NCI-H187 (cell line): ENCODE data around the gene ACTN1.

Source experiments
- DNase-seq, 2 experiments: peaks; one replicate each; lab custom pipeline; 2025; lab: John Stamatoyannopoulos, UW

ACTN1 gene

GRCh38 chr14:68951035-68951797 is 27.9 kb downstream of the ACTN1 start:
- DNase-seq, result no peak

- no peak for DNase-seq
Measured at GRCh38 chr14:68950111-68950510, 29.0 kb downstream of the ACTN1 start.

- no peak for DNase-seq
Measured at GRCh38 chr14:68949601-68949965, 29.5 kb downstream of the ACTN1 start.

- no peak for DNase-seq
Measured at GRCh38 chr14:68948686-68949600, 30.2 kb downstream of the ACTN1 start.

- no peak for DNase-seq
Measured at GRCh38 chr14:68947802-68948201, 31.3 kb downstream of the ACTN1 start.

- DNase-seq, result no peak
Measured at GRCh38 chr14:68946489-68946822, 32.6 kb downstream of the ACTN1 start.

- DNase-seq, result peak; percentile 17 to 48
Measured at GRCh38 chr14:68945585-68946488, 33.3 kb downstream of the ACTN1 start.

- DNase-seq, result no peak
Measured at GRCh38 chr14:68945190-68945584, 33.9 kb downstream of the ACTN1 start.

GRCh38 chr14:68944162-68944561 is 34.9 kb downstream of the ACTN1 start:
- DNase-seq, result no peak

- DNase-seq, result no peak
Measured at GRCh38 chr14:68943107-68943506, 36.0 kb downstream of the ACTN1 start.

- DNase-seq, result no peak
Measured at GRCh38 chr14:68942296-68943035, 36.6 kb downstream of the ACTN1 start.

- no peak for DNase-seq
Measured at GRCh38 chr14:68941820-68942219, 37.3 kb downstream of the ACTN1 start.

GRCh38 chr14:68940614-68941185 is 38.4 kb downstream of the ACTN1 start:
- no peak for DNase-seq

GRCh38 chr14:68939893-68940613 is 39.0 kb downstream of the ACTN1 start:
- DNase-seq, result no peak

GRCh38 chr14:68939181-68939892 is 39.8 kb downstream of the ACTN1 start:
- DNase-seq, result no peak

GRCh38 chr14:68938271-68939150 is 40.6 kb downstream of the ACTN1 start:
- no peak for DNase-seq

- DNase-seq, result no peak
Measured at GRCh38 chr14:68937471-68938270, 41.4 kb downstream of the ACTN1 start.

- no peak for DNase-seq
Measured at GRCh38 chr14:68936980-68937379, 42.1 kb downstream of the ACTN1 start.
